OCI-LY7 (cell line): Measurements from ENCODE around the gene HPCAL4.

Experiments used
- EZH2phosphoT487 ChIP-seq: fragments of 200-600 bp; sonication (generic); IDR thresholded peaks from 2 replicates; pipeline ENCODE4 v1.6.1; 2018; ENCODE audit warnings: low read depth, borderline replicate concordance, mild to moderate bottlenecking, mixed run types, antibody characterized with exemption, low read length, moderate library complexity, mixed read lengths
- TF ChIP-seq, protein P1 (sequence below): fragments of 200-600 bp; sonication (generic); conservative IDR thresholded peaks from 2 replicates; pipeline ENCODE4 v1.5.1; 2014; ENCODE audit warnings: mild to moderate bottlenecking, antibody characterized with exemption, low read length, moderate library complexity, mixed read lengths

DNA sequence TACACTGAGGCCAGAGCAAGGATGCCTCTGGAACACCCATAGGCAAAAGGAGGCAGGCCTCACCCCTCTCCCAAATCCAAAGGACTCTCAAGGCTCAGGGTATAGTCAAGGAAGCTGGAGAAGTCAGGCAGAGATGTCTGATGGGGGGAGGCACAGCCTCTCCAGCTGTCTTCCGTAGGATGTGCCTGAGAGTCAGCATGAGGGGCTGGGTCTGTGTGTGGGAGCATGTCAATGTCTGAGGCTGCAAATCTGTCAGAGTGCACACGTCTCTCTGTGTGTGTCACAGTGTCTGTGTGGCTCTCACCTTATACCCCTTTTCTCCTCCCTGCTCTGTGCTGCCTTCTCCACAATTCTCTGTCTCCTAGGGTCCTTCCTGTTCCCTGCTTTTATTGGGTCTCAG is 4.0 kb downstream of the HPCAL4 start:
- TF ChIP-seq EZH2phosphoT487, result no peak
- TF ChIP-seq, protein P1, sequence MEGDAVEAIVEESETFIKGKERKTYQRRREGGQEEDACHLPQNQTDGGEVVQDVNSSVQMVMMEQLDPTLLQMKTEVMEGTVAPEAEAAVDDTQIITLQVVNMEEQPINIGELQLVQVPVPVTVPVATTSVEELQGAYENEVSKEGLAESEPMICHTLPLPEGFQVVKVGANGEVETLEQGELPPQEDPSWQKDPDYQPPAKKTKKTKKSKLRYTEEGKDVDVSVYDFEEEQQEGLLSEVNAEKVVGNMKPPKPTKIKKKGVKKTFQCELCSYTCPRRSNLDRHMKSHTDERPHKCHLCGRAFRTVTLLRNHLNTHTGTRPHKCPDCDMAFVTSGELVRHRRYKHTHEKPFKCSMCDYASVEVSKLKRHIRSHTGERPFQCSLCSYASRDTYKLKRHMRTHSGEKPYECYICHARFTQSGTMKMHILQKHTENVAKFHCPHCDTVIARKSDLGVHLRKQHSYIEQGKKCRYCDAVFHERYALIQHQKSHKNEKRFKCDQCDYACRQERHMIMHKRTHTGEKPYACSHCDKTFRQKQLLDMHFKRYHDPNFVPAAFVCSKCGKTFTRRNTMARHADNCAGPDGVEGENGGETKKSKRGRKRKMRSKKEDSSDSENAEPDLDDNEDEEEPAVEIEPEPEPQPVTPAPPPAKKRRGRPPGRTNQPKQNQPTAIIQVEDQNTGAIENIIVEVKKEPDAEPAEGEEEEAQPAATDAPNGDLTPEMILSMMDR, result no peak
